Anterior cingulate cortex (tissue), 58 donors: ENCODE data around the gene TMEM101.
A peak's percentile ranks its signal among the peaks of the same experiment; 100 is the strongest.
"Not testable (repeated sequence)": the region's sequence is repeated elsewhere in the genome, so short reads cannot be mapped to it uniquely, and the experiment has no call there.

ENCODE experiments used
- DNase-seq, 58 donors: peaks; one replicate each; lab custom pipeline; 2025; lab: John Stamatoyannopoulos, UW

TMEM101 gene

DNA sequence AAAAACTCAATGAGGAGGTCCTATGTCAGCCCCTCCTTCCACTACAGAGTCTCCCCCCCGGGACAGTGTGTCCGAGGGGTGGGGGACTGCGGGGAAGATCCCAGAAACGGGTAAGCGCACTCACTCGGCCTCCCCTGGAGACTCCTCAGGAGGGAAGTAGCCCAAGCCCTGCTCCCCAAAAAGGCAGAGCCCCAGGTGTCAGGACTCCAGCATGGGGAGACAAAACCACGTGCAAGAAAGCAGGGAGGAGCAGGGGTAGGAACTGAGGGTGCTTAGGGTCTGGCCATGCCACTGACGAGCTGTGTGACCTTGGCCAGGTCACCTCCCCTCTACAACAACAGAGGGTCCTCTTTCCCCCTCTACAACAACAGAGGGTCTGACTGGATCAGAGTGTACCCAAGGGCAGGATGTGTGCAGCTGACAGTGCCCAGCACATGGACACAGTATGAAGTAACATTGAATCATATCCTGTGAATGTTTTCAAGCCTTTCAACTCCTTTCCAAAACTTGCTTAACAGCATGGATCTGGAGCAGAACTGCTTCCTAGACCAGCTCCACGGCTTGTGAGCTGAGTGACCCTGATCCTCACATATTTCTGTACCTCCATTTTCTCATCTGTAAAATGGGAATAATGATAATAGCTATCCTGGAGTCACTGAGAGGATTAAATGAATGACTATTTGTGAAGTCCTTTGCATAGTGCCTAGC lies 12.5 kb downstream of the TMEM101 start:
- DNase-seq = no peak

- no peak for DNase-seq
These were observed 13.3 kb downstream of the TMEM101 start for GRCh38 chr17:44001461-44001920.

DNA sequence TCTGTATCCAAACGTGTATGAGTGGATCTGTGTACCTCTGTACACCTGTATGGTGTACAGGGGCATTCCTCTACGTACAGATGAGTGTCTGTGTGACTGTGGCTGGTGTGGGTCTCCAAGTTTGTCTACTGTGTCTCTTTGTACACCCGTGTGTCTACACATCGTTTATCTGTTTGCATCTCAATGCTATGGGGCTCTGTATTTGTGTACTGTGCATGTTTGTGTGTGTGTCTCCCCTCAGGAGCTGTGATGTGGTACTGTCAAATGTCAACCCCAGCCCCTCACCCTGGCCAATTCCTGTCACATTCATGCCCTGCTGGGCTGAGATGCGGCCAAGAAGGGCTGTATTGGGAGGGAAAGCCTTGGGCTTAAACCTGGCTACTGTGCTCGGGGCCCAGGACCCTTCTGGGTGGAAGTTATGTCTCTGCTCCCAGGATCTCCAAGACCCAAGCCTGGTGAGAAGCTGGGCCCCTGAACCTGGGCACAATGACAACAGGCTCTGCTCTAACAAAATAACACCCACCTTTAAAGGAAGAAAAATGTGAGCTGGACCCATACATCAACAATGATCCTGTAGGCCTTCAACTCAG lies 13.8 kb downstream of the TMEM101 start:
- DNase-seq = no peak

DNA sequence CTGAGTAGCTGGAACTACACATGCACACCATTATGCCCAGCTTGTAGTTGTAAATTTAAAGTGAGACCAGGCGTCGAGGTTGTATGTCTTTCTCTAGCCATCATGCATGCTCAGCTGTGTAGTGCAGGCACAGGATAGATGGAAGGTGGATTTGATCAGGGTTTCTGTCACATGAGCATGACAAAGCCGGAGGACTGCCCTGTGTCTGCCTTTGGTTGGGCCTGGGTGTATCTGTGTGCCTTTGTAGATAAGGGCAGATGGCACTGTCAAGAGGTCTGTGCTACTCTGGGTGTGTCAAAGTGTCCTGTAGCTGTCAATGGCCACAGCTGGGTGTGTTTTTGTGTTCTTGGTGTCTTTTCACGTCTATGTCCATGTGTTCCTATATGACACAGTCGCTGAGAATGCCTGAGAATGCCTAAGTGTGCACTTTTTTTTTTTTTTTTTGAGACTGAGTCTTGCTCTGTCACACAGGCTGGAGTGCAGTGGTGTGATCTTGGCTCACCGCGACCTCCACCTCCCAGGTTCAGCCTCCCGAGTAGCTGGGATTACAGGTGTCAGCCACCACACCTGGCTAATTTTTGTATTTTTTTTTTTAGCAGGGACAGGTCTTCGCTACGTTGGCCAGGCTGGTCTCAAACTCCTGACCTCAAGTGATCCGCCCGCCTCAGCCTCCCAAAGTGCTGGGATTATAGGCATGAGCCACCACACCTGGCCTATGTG lies 14.5 kb downstream of the TMEM101 start:
- DNase-seq = no peak

- DNase-seq = no peak
These were observed 15.7 kb downstream of the TMEM101 start for GRCh38 chr17:43999024-43999423.

DNA sequence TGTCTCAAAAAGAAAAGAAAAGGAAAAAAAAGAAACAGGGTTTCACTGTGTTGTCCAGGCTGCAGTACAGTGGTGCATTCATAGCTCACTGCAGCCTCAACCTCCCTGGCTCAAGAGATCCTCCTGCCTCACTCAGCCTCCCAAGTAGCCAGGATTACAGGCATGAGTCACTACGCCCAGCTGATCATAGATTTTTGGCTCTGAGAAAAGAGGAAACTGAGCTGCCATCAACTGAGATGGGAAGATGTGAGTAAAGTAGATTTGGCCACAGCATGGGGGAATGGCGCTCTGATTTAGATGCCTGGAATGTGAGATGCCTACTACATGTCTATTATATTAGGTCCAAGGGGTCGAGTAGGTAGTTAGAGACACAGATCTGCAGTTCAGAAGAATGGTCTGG lies 16.2 kb downstream of the TMEM101 start:
- no peak for DNase-seq

GRCh38 chr17:43997180-43997579 lies 17.6 kb downstream of the TMEM101 start:
- DNase-seq = not testable (repeated sequence)

DNA sequence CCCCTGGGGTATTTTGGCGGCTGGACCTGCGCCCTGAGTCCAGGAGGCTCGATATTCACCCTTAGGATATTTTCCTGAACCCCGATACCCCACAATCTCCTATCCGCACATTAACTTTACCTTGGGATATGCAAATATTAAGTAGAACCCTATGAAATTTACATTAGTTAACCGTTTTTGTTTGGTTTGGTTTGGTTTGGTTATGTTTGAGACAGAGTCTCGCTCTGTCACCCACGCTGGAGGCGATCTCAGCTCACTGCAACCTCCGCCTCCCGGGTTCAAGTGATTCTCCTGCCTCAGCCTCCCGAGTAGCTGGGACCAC lies 19.7 kb downstream of the TMEM101 start:
- DNase-seq = no peak

DNA sequence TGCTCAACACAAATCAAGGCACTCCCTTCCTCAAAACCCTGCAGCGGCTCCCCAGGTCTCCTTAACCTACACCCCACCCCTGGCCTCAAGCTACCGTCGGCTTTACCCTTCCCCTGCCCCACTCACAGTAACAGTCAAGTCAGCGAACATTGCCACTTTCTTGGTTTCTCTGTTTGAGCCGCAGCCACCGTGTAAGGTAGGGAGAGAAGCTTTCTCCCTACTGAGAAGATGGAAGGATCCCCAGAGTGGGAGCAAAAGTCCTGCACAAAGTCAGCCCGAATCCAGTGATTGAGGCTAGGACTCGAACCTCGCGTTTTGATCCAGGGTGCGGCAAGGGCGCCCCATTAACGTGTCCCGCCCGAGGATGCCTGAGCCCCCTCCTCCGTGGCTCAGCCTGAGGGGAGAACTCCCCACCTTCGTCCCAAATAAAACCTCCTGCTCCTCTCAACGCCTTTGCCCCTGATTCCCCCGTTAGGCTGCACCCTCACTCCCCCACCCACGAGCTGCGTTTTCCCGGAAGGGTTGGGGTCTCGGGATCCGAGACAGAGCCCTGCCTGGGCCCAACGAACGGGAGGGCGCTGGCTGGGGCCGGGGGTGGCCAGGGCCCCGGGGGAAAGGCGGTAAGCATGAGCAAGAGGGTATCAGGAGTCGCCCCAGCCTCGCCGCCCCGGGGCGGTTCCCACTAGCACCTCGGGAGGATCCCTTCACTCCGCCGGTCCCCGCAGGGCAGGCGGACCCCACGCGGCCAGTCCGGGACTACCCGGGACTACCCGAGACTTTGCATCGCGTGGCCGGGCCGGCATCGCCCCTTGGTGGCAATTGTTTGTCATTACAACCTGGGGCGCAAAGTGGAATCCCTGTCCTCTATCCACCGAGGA lies 20.3 kb downstream of the TMEM101 start:
- peak in 52 of 58 donors; percentile 5 to 80 (median 39) for DNase-seq

- no peak for DNase-seq
These were observed 22.1 kb downstream of the TMEM101 start for GRCh38 chr17:43992641-43993040.

GRCh38 chr17:43988301-43988700 lies 26.5 kb downstream of the TMEM101 start:
- no peak for DNase-seq

DNA sequence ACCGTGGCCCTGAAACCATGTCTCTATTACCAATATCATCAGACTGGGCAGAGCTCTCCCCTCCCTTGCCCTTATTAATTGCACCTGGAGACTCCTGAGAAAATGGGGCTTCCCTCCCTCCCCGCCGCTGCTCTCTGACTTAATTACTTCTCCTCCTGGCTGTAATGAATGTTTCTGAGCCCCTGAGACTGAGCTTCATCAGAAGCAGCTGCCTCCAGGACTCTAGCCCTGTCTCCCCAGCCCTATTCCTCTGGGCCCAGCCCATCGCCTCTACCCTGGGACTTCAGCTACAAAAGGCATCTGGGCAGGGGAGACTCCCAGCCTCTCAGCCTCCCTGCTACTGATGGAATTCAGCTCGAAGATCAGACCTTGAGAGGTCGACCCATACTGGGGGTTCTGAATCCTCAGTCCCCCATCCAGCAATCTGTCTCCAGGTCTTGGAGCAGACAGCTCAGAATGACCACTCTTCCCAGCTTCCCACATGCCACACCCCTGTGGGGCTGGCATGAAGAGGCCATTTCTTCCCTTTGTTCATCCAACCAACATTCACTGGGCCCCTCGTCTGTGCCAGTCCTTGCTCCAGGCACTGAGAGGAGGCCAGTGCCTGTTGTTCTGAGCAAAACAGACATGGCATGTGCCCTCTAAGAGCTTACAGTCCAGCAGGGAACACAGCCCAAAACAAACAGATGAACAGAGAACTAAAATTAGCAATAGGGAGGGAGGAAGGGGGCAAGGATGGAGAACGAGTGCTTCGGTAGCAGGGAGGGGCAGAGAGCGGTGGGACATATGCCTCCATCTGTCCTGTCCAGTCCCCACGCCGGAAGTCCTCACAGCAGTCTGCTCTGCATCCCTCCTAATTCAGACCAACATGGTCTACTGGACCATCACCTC lies 27.4 kb downstream of the TMEM101 start:
- DNase-seq = no peak

GRCh38 chr17:43986225-43986981 lies 28.4 kb downstream of the TMEM101 start:
- peak in 1 of 58 donors; percentile 33 for DNase-seq

GRCh38 chr17:43984521-43984920 lies 30.2 kb downstream of the TMEM101 start:
- DNase-seq = no peak

GRCh38 chr17:43983515-43984411 lies 31.0 kb downstream of the TMEM101 start:
- DNase-seq = peak in 5 of 58 donors; percentile 8 to 41 (median 22)

- no peak for DNase-seq
These were observed 31.6 kb downstream of the TMEM101 start for GRCh38 chr17:43983196-43983514.

DNA sequence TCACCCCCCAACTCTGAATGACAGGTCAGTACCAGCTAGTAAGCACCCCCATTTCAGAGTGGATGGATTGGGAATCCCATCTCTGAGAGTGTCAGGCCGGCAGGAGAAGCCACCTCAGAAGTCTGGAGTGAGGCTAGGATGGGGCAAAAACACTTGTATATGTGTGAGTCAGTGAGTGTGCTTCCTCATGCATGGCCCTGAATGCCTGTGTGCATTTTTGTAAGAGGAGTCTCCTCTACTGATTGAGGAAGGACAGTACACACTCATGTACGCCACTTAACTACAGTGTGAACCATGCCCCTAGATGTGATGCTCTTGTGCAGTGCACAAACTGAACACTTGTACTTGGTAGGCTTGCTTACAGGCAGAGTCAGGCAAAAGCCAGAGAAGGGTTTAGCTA lies 32.6 kb downstream of the TMEM101 start:
- DNase-seq = no peak

DNA sequence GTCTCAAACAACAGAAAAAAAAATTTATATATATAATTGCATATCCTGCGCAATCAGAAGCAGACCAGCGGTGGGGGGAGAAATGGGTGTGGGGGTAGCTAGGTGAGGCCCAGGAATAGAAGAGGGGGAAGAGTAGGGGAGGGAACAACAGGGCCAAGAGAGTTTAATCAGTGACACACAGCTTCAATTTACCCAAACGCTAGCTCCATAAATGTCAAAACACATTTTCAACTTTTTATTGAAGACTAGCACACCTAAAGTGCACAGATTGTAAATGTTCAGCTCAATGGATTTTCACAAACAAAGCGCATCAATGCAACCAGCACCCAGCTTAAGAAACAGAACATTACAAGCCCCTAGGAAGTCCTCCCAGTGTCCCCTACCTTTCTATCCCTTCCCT lies 35.1 kb downstream of the TMEM101 start:
- DNase-seq = no peak
